GM15510 (cell line): ENCODE data around the gene IFNAR2.

Experiments
- POLR2A ChIP-seq: IDR thresholded peaks from 3 replicates; pipeline ENCODE4 v1.6.1; 2011; ENCODE audit warnings: borderline replicate concordance; ENCODE audit not compliant: insufficient read length; ENCODE audit errors: extremely low read depth

The IFNAR2 gene

DNA sequence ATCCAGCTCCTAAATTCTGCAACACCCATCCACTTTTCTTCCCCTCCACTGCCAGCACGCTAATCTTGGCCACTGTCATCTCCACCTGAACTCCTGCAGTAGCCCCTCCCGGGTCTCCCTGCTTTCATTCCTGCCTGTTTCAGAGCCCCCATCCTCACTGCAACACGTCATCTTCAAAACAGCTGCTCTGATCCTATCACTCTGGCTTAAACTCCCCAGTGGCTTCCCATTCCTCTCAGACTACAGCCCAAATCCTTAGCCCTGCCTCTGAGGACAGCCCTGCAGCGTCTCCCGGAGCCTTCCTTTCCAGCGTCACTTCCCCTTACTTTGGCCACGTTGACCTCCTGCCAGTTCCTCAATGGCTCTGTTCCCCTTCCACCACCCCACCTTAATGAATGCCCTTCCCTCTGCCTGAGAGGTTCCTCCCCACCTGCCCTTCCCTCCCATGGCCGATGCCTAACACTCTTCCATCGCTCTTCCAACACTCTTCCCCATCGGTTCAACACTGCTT, 22.9 kb upstream of the IFNAR2 start:
- no peak for TF ChIP-seq POLR2A

- no peak for TF ChIP-seq POLR2A
These were observed 22.1 kb upstream of the IFNAR2 start for GRCh38 chr21:33207449-33208149.

- no peak for TF ChIP-seq POLR2A
These were observed 21.2 kb upstream of the IFNAR2 start for GRCh38 chr21:33208534-33208933.

GRCh38 chr21:33211305-33211704, 18.4 kb upstream of the IFNAR2 start:
- no peak for TF ChIP-seq POLR2A

GRCh38 chr21:33211732-33212131, 18.0 kb upstream of the IFNAR2 start:
- TF ChIP-seq POLR2A = no peak

- TF ChIP-seq POLR2A = no peak
These were observed 17.4 kb upstream of the IFNAR2 start for GRCh38 chr21:33212159-33212851.

GRCh38 chr21:33214056-33214455, 15.7 kb upstream of the IFNAR2 start:
- no peak for TF ChIP-seq POLR2A

- TF ChIP-seq POLR2A = no peak
These were observed 12.6 kb upstream of the IFNAR2 start for GRCh38 chr21:33217138-33217520.

DNA sequence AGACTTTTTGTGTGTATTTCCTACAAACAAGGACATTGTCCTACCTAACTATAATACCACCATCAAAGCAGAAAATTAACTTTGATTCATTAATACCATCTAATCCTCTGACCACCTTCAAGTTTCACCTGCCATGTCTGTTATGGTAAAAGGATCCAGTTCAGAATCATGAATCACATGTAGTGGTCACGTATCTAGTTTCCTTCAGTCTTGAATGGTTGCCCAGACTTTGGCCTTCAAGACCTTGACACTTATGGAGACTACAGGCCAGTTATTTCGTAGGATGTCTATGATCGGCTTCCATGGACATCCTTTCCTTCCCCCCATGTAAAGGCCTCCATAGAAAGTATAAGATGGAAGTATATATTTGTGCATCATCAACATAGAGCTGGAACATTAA, 10.4 kb upstream of the IFNAR2 start:
- TF ChIP-seq POLR2A = no peak

- TF ChIP-seq POLR2A = no peak
These were observed 9.8 kb upstream of the IFNAR2 start for GRCh38 chr21:33219954-33220353.

DNA sequence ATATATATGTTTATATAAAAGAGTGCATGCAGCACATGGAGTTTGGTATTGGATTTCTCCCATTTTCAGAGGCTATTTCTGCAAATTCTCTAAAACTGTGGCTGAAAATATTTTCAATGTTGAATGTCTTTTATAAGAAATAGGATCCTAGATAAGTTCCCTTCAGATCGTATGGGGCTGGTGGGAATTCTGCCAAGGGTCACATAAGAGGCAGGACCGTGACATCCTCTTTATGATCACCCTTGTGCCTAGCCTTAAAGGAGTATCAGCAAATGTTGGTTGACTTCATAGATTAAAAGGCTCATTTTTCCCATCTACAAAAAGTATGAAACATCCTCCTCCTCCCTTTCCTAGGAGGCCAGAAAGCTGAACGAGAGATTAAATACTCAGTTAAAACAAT, 1.3 kb upstream of the IFNAR2 start:
- TF ChIP-seq POLR2A = no peak

DNA sequence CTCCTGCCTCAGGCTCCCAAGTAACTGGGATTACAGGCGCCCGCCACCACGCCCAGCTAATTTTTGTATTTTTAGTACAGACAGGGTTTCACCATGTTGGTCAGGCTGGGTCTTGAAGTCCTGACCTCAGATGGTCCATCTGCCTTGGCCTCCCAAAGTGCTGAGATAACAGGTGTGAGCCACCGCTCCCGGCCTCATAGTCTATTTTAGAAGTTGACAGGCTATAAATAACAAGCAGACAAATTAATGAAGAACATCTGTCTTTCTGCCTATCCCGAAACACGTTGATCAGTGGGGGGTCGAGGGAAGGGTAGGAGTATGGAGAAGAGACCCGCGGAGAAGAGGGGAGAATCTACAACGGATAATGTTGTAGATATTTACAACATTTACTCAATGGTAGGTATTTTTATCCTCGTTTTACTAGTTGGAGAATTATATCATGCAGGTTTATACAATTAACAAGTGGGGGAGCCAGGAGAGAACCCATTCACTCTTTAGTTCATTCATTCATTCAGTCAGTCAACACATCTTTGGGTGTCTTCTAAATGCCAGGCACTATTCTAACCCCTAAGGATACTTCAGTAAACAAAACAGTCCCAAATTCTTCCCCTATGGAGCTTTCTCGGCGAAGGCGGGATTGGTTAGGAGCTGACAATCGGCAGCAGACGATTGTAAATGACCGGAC, 497 bp upstream of the IFNAR2 start:
- no peak for TF ChIP-seq POLR2A

DNA sequence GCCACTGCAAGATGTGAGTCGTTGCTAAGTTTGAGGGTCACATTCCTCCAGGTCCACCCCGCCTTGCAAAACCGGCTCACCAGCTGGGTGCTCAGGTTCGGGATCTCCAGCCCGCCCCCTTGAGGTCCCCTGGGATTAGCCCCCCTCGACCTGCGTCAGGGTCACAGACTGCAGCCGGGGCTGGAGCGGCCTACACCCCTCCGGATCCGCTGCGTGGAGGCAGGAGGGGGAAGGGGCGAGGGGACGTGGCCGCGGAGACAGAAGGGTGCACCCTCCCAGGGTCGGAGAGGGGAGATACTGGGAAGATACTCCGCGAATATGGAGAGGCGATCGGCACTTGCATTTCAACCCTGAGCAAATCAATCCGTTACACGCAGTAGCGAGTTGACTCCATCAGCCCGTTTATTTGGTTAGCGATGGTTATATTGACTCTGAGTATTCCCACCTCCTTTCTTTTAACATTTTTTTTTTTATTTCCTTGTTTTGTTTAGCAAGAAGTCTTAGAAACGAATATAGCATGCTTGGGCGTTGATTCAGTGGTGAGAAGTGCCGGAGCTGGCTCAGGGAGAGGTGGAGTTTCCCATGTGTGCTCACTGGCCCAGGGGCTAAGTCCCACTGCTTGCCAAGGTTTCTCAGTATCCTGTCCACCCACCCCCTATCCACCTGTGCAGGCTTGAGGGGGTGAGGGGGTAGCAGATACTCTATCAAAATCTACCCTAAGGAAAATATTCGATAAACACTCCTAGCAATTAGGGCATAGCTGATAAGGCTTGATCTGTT, 997 bp downstream of the IFNAR2 start:
- no peak for TF ChIP-seq POLR2A

DNA sequence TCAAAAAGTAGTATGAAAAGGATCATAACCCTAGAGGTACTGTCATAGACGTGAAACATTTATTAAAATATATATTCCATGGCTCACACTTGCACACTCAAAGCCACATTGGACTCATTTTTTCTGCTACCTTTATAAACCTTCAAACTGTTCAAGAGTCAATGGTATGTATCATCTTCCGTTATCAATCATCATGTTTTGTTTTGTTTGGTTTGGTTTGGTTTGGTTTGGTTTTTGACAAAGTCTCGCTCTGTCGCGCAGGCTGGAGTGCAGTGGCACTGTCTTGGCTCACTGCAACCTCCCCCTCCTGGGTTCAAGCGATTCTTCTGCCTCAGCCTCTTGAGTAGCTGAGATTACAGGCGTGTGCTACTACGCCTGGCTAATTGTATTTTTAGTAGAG, 1.8 kb downstream of the IFNAR2 start:
- TF ChIP-seq POLR2A = no peak
